Measurements from ENCODE around the gene AP1B1. TPM values are rescaled to one million over a fixed set of nuclear protein-coding genes. Genes with fewer than 3 reads are reported as not detected.

AP1B1 gene
- total and polyA plus RNA-seq, 7 donors = 33.1 to 83.2 (median 43.6) TPM

- Histone ChIP-seq H3K36me3 (peaks cover 0 to 87% (median 38%) of the 10 kb centered on the region in 4 donors), H3K27ac (no peak overlapping the region), H3K9me3 (no peaks in the 10 kb centered on the region), H3K27me3 (no peaks in the 10 kb centered on the region), H3K4me1 (peaks cover 0 to 16% (median 0%) of the 10 kb centered on the region in 4 donors), H3K4me3 (no peak overlapping the region)
- 93 to 96% methylated on average over 19 of the region's 19 CpGs for WGBS, 2 donors
- no peak for TF ChIP-seq POLR2AphosphoS5 (IDR thresholded peaks at IDR 0.05)
- TF ChIP-seq POLR2A (IDR thresholded peaks at IDR 0.05) = no peak
- TF ChIP-seq CTCF (IDR thresholded peaks at IDR 0.05) = no peak
- TF ChIP-seq EP300 (IDR thresholded peaks at IDR 0.05) = no peak
- no peak for DNase-seq
- intact Hi-C loops (cut with DNase I) = no loop called here
These were observed 58.1 kb downstream of the AP1B1 start for GRCh38 chr22:29330291-29330690.

- H3K27ac ChIP-seq = no peak overlapping the region
- WGBS, 2 donors = 95% methylated on average over 11 of the region's 11 CpGs
These were observed 58.8 kb downstream of the AP1B1 start for GRCh38 chr22:29329581-29329980.

GRCh38 chr22:29328566-29329500, 59.5 kb downstream of the AP1B1 start:
- no peak overlapping the region for H3K4me3 ChIP-seq
- H3K27ac ChIP-seq = no peak overlapping the region
- H3K4me1 ChIP-seq = peaks cover 0 to 16% (median 0%) of the 10 kb centered on the region in 4 donors
- no peaks in the 10 kb centered on the region for H3K27me3 ChIP-seq
- no peak for DNase-seq
- intact Hi-C loops (cut with DNase I) = no loop called here
- peaks cover 0 to 73% (median 31%) of the 10 kb centered on the region in 4 donors for H3K36me3 ChIP-seq
- 93 to 94% methylated on average over 34 of the region's 34 CpGs for WGBS, 2 donors
- no peaks in the 10 kb centered on the region for H3K9me3 ChIP-seq
- TF ChIP-seq POLR2AphosphoS5 (IDR thresholded peaks at IDR 0.05) = no peak
- TF ChIP-seq EP300 (IDR thresholded peaks at IDR 0.05) = no peak
- TF ChIP-seq CTCF (IDR thresholded peaks at IDR 0.05) = no peak
- TF ChIP-seq POLR2A (IDR thresholded peaks at IDR 0.05) = no peak

More at GRCh38 chr22:29329581-29329980, 58.8 kb downstream of the AP1B1 start:
- no peak overlapping the region for H3K4me3 ChIP-seq
- intact Hi-C loops (cut with DNase I) = no loop called here
- H3K4me1 ChIP-seq = peaks cover 0 to 16% (median 0%) of the 10 kb centered on the region in 4 donors
- no peaks in the 10 kb centered on the region for H3K9me3 ChIP-seq
- DNase-seq = no peak
- no peaks in the 10 kb centered on the region for H3K27me3 ChIP-seq
- no peak for TF ChIP-seq EP300 (IDR thresholded peaks at IDR 0.05)
- TF ChIP-seq CTCF (IDR thresholded peaks at IDR 0.05) = no peak
- no peak for TF ChIP-seq POLR2A (IDR thresholded peaks at IDR 0.05)
- no peak for TF ChIP-seq POLR2AphosphoS5 (IDR thresholded peaks at IDR 0.05)
- peaks cover 0 to 80% (median 35%) of the 10 kb centered on the region in 4 donors for H3K36me3 ChIP-seq

GRCh38 chr22:29328055-29328454, 60.3 kb downstream of the AP1B1 start:
- H3K27ac ChIP-seq = no peak overlapping the region
- WGBS, 2 donors = 90 to 95% methylated on average over 5 of the region's 5 CpGs
- no peak for TF ChIP-seq POLR2A (IDR thresholded peaks at IDR 0.05)
- no peak for TF ChIP-seq POLR2AphosphoS5 (IDR thresholded peaks at IDR 0.05)
- TF ChIP-seq CTCF (IDR thresholded peaks at IDR 0.05) = no peak
- no peak for TF ChIP-seq EP300 (IDR thresholded peaks at IDR 0.05)

More at GRCh38 chr22:29328055-29328454, 60.3 kb downstream of the AP1B1 start:
- peaks cover 0 to 65% (median 27%) of the 10 kb centered on the region in 4 donors for H3K36me3 ChIP-seq
- no peaks in the 10 kb centered on the region for H3K27me3 ChIP-seq
- peaks cover 0 to 16% (median 0%) of the 10 kb centered on the region in 4 donors for H3K4me1 ChIP-seq
- intact Hi-C loops (cut with DNase I) = no loop called here
- no peak for DNase-seq
- no peak overlapping the region for H3K4me3 ChIP-seq
- H3K9me3 ChIP-seq = no peaks in the 10 kb centered on the region
